Esophagus (tissue), 2 donors: ENCODE measurements around the gene KLHL6. TPM values are rescaled to one million over a fixed set of nuclear protein-coding genes. Genes with fewer than 3 reads are reported as not detected.

Experiments used
- H3K27ac ChIP-seq, 2 donors: one replicate each; pipeline ENCODE4 v1.5.1; 2013; ENCODE audit warnings: low read depth in 2 of 2, mild to moderate bottlenecking in 2 of 2, inconsistent platforms in 1 of 2, low read length in 1 of 2, moderate library complexity in 1 of 2
- H3K27me3 ChIP-seq, 2 donors: one replicate each; pipeline ENCODE4 v1.6.1; 2013; ENCODE audit warnings: low read length in 2 of 2, control low read depth in 1 of 2, mild to moderate bottlenecking in 1 of 2; ENCODE audit not compliant: insufficient read depth in 2 of 2, control insufficient read depth in 1 of 2
- H3K36me3 ChIP-seq, 2 donors: one replicate each; pipeline ENCODE4 v1.6.1; 2013; ENCODE audit warnings: low read length in 1 of 2; ENCODE audit not compliant: control insufficient read depth in 2 of 2, insufficient read depth in 2 of 2
- H3K4me1 ChIP-seq, 2 donors: one replicate each; pipeline ENCODE4 v1.6.1; 2013; ENCODE audit warnings: low read length in 1 of 2; ENCODE audit not compliant: control insufficient read depth in 2 of 2, insufficient read depth in 2 of 2
- H3K4me3 ChIP-seq, 2 donors: one replicate each; pipeline ENCODE4 v1.5.1; 2013; ENCODE audit warnings: low read length in 2 of 2, mild to moderate bottlenecking in 2 of 2, low read depth in 1 of 2, moderate library complexity in 1 of 2
- H3K9me3 ChIP-seq, 2 donors: one replicate each; pipeline ENCODE4 v1.6.1; 2013; ENCODE audit warnings: mild to moderate bottlenecking in 2 of 2, low read depth in 1 of 2, low read length in 1 of 2, moderate library complexity in 1 of 2; ENCODE audit not compliant: control insufficient read depth in 2 of 2, insufficient read depth in 1 of 2
- WGBS, 2 donors: extraction: QIAGEN DNeasy Blood & Tissue Kit; methylation state at CpG; one replicate each; pipeline ENCODE4 v1.1.7; 2013; 5-methylcytosine and 5-hydroxymethylcytosine counted together
- polyA plus RNA-seq, 2 donors: library from polyadenylated mRNA; stranded (reverse); fragments of 200-250 nt; gene quantifications; one replicate each; pipeline ENCODE4 v1.2.3, GENCODE V29; 2013
- donor health status: healthy with polysubstance abuse.
- donor health status: Bipolar disorder and iron deficiency.

KLHL6 gene
- polyA plus RNA-seq, 2 donors: 0.16 to 0.26 TPM

GRCh38 chr3:183584246-183584913 is 28.9 kb upstream of the KLHL6 start:
- no peaks in the 10 kb centered on the region for H3K4me1 ChIP-seq
- H3K27ac ChIP-seq: peak overlapping the region; percentile 12 to 63
- no peaks in the 10 kb centered on the region for H3K9me3 ChIP-seq
- H3K4me3 ChIP-seq: no peak overlapping the region
- WGBS, 2 donors: 56 to 59% methylated on average over 7 of the region's 7 CpGs
- no peaks in the 10 kb centered on the region for H3K36me3 ChIP-seq
- peaks cover 0 to 3% of the 10 kb centered on the region in 2 donors for H3K27me3 ChIP-seq

GRCh38 chr3:183583331-183584245 is 28.1 kb upstream of the KLHL6 start:
- Histone ChIP-seq H3K4me3 (no peak overlapping the region), H3K9me3 (no peaks in the 10 kb centered on the region), H3K27ac (peak overlapping the region; percentile 12 to 63), H3K27me3 (peaks cover 0 to 3% of the 10 kb centered on the region in 2 donors), H3K36me3 (no peaks in the 10 kb centered on the region), H3K4me1 (no peaks in the 10 kb centered on the region)
- 73 to 78% methylated on average over 5 of the region's 5 CpGs for WGBS, 2 donors

- H3K4me3 ChIP-seq: no peak overlapping the region
- no peaks in the 10 kb centered on the region for H3K36me3 ChIP-seq
- no peaks in the 10 kb centered on the region for H3K4me1 ChIP-seq
- WGBS, 2 donors: 76 to 90% methylated on average over 1 of the region's 1 CpG
- H3K27ac ChIP-seq: no peak overlapping the region
- H3K9me3 ChIP-seq: no peaks in the 10 kb centered on the region
- H3K27me3 ChIP-seq: peaks cover 0 to 3% of the 10 kb centered on the region in 2 donors
These were observed 26.7 kb upstream of the KLHL6 start for GRCh38 chr3:183582161-183582560.

- H3K9me3 ChIP-seq: no peaks in the 10 kb centered on the region
- no peak overlapping the region for H3K27ac ChIP-seq
- peaks cover 0 to under 1% of the 10 kb centered on the region in 2 donors for H3K4me1 ChIP-seq
- 93% methylated on average over 3 of the region's 3 CpGs for WGBS, 2 donors
- H3K4me3 ChIP-seq: no peak overlapping the region
- peaks cover 0 to 3% of the 10 kb centered on the region in 2 donors for H3K27me3 ChIP-seq
- no peaks in the 10 kb centered on the region for H3K36me3 ChIP-seq
These were observed 26.1 kb upstream of the KLHL6 start for GRCh38 chr3:183581496-183582155.

GRCh38 chr3:183579967-183580900 is 24.7 kb upstream of the KLHL6 start:
- H3K27ac ChIP-seq: no peak overlapping the region
- H3K4me3 ChIP-seq: no peak overlapping the region
- no peaks in the 10 kb centered on the region for H3K9me3 ChIP-seq
- peaks cover 0 to 3% of the 10 kb centered on the region in 2 donors for H3K27me3 ChIP-seq
- H3K4me1 ChIP-seq: peaks cover 0 to 3% of the 10 kb centered on the region in 2 donors
- WGBS, 2 donors: 64 to 79% methylated on average over 17 of the region's 17 CpGs
- H3K36me3 ChIP-seq: no peaks in the 10 kb centered on the region

GRCh38 chr3:183578179-183578578 is 22.7 kb upstream of the KLHL6 start:
- whole genome bisulfite sequencing, 2 donors: 78 to 85% methylated on average over 3 of the region's 3 CpGs
- H3K27ac ChIP-seq: no peak overlapping the region
- H3K27me3 ChIP-seq: peaks cover 0 to 3% of the 10 kb centered on the region in 2 donors
- H3K4me3 ChIP-seq: no peak overlapping the region
- no peaks in the 10 kb centered on the region for H3K36me3 ChIP-seq
- H3K9me3 ChIP-seq: no peaks in the 10 kb centered on the region
- H3K4me1 ChIP-seq: peaks cover 0 to 3% of the 10 kb centered on the region in 2 donors

- no peak overlapping the region for H3K27ac ChIP-seq
- H3K27me3 ChIP-seq: peaks cover 0 to 3% of the 10 kb centered on the region in 2 donors
- no peaks in the 10 kb centered on the region for H3K9me3 ChIP-seq
- no peaks in the 10 kb centered on the region for H3K36me3 ChIP-seq
- no peak overlapping the region for H3K4me3 ChIP-seq
- WGBS, 2 donors: 80 to 82% methylated on average over 3 of the region's 3 CpGs
- peaks cover 0 to 3% of the 10 kb centered on the region in 2 donors for H3K4me1 ChIP-seq
These were observed 21.8 kb upstream of the KLHL6 start for GRCh38 chr3:183577346-183577745.

GRCh38 chr3:183576487-183577107 is 21.1 kb upstream of the KLHL6 start:
- peaks cover 0 to 3% of the 10 kb centered on the region in 2 donors for H3K27me3 ChIP-seq
- H3K9me3 ChIP-seq: no peaks in the 10 kb centered on the region
- H3K27ac ChIP-seq: no peak overlapping the region
- peaks cover 0 to 3% of the 10 kb centered on the region in 2 donors for H3K4me1 ChIP-seq
- 31 to 43% methylated on average over 6 of the region's 6 CpGs for WGBS, 2 donors
- H3K4me3 ChIP-seq: no peak overlapping the region
- no peaks in the 10 kb centered on the region for H3K36me3 ChIP-seq
